HG03196 (cell line): Measurements from ENCODE around the gene MRGPRF.
"Not testable (repeated sequence)": the region's sequence is repeated elsewhere in the genome, so short reads cannot be mapped to it uniquely, and the experiment has no call there.

ENCODE experiments used
- ATAC-seq: cut with Tn5 transposase; IDR thresholded peaks from one replicate; pipeline ENCODE4 v1.9.1; 2021; ENCODE audit not compliant: unreplicated experiment

MRGPRF gene

GRCh38 chr11:69003301-69003865 is 9.7 kb downstream of the MRGPRF start:
- no peak for ATAC-seq

- ATAC-seq, result no peak
These were observed 10.3 kb downstream of the MRGPRF start for GRCh38 chr11:69002570-69003231.

- ATAC-seq, result no peak
These were observed 10.9 kb downstream of the MRGPRF start for GRCh38 chr11:69002110-69002569.

DNA sequence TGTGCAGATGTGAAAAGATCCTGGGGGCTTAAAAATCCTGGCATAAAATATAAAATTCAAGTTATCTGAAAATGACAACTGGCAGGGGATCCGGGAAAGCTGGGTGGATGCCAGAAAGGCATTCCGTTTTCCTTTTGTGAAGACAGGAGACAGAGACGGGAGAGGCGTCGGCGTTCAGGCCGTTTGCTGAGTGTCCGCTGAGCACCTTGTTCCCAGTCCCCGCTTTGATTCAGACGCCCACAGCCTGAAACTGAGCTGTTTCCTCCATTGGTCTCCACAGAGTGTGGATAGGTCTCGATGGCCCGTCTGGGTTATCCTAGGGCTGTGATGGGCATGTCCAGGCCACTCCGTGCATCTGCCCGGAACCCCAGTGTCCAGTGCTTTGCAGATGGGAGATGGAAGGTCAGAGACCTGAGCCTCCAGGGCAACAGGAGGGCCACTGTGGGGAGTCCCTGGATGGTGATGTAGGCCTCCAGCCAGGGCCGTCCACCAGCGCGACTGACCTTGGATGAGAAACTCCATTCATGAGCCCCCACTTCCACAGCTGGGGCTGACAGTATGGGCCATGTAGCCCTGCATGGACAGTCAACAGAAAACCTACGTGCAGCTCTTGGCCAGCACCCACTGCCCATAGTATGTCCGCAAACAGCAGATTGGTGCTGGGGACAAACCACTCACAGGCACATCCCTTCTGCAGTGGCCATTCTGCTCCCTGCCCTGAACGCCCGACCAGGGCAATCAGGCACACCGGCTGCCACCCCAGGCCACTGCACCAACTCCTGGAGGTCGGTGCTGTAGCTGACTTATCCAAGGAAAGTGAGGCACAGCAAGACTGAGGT is 11.6 kb downstream of the MRGPRF start:
- no peak for ATAC-seq

GRCh38 chr11:69000831-69001242 is 12.2 kb downstream of the MRGPRF start:
- ATAC-seq, result no peak

DNA sequence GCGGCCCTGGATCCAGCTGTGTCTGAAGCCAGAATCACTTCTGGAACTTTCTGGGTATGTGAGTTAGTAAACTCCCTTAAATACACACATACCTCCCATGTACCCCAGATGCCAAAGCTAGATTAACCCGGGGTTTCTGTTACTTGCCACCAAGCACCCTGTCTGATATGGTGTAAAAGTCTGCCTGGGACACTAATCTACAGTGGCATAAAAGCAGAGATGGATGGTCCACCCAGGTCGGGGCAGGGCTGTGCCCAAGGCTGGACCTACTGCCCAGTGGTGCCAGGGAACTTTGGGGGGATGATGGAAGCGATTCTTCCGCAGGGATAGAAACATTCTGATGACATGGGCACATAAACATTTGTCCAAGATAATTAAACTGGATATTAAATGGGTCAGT is 12.7 kb downstream of the MRGPRF start:
- no peak for ATAC-seq

- ATAC-seq, result not testable (repeated sequence)
These were observed 13.2 kb downstream of the MRGPRF start for GRCh38 chr11:68999748-69000355.

- no peak for ATAC-seq
These were observed 13.8 kb downstream of the MRGPRF start for GRCh38 chr11:68999093-68999747.

DNA sequence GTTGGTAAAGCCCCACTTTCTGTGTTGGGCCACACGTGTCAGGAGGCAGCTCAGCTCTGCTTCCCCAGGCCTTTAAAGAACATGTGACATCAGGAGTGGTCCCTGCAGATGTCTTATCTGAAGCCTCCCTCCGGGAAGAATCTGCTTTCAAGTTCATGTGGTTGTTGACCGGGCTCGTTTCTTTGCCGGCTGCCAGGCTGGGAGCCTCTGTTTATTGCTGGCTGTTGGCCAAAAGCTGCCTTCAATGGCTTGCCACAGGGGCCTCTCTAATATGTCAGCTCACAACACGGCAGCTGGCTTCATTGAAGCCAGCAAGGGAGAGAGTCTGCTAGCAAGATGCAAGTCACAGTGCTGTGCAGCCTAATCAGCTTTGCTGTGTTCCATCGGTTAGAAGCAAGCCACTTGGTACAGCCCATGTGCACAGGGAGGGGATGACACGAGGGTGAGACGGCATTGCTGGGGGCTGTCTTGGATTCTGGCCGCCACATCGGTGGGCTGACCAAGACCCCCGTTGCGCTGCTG is 14.6 kb downstream of the MRGPRF start:
- no peak for ATAC-seq

- ATAC-seq, result no peak
These were observed 15.1 kb downstream of the MRGPRF start for GRCh38 chr11:68997995-68998348.

DNA sequence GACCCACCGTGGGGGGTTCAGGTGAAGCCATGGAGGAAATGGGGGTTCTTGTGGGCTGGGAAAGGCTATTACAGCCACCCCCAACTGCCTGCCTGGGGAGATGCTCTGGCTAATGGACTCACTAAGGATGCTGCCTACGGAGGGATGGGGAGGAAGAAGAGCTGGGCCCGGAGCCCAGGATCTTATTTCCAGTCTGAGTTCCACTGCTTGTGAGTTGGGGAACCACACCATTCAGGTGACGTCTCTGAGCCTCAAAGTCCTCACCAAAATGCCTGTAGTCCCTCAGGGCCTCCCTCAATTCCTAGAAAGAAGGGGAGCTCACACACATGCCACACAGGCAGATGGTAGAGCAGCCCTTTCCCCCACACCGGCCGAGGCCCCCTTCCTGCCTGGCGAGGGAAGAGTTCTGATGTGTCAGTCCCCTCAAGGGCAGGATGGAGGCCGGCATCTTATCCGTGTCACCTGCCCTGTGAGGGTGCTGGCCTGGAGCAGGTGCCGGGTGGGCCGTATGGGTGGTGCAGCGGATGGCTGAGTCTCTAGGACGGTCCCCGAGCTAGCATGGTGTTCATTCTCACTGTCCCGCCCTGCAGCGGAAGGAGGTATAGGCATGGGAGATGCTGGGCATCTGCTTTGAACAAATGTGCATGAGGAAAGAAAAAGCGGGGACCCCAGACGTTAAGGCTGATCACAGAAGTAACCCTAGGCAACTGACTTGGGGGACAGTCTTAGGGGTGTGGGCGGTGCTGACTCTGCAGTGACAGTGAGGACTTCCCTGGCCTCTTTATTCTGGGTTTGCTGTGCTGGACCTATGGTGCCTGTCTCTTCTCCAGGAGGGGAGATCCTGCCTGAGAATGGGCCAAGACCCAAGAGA is 15.7 kb downstream of the MRGPRF start:
- no peak for ATAC-seq

DNA sequence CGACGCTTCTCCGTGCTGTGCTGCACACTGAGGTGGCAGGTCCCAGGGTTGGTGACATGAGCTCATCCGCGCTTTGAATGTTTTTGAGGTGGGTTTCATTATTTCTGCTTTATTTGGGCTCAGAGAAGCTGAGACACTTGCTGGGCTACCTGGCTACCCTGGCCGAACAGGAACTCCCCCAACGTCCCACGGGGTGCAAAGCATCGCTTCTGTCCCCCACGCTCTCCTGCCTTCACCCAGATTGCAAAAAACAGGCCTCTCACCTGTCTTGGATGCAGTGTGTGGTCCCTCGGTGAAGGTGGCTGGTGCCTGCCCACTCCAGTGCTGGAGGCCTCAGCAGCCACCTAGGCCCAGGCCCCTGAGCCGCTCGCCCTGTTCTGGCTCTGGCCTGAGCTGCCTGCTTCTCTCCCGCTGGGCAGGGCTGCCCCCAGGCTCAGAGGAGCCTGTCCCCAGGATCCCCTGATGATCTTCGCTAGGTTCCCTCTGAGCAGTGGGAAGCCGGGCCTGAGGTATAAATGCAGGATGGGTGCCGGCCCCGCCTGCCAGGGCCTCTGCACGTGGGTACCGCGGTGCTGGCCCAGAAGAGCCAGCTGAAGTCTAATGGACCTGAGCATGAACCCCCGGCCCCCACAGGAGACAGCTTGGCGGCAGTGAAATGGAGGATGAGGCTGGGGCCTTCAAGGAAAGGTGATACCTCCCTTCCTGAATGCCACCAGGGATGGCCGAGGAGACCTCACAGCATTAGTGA is 16.5 kb downstream of the MRGPRF start:
- ATAC-seq, result no peak

GRCh38 chr11:68994894-68995285 is 18.2 kb downstream of the MRGPRF start:
- no peak for ATAC-seq

DNA sequence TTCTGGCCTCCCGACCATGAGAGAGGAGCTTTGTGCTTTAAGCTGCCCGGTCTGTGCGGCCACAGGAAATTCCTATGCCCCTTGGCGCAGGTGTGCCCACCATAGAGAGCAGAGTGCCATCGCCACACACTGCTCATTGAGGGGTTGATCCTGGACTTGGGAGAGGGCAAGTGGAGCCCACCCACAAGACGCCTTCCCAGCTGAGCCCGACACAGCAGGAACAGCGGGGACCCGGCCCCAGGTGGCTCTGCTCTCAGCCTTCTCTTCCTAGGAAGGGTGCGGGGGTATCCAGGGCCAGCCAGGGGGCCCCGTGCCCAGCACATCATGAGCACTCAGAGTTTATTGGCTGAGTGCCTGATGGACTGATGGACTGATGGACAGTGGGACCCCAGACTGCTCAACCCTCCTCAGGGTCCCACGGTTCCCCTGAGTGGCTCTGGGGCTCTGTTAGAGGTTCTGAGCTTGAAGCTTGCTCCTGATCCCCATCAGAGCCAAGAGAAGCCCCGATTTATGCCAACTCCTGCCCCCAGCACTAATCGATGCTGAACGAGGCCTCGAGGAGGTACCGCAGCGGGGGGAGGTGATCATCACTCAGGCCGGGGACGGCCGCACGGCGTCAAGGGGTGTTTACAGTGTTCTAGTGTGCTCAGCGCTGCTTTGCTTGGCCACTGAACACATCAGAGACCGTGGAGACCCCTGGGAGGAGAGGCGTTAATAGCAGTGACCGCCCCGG is 18.7 kb downstream of the MRGPRF start:
- ATAC-seq, result no peak

- no peak for ATAC-seq
These were observed 19.5 kb downstream of the MRGPRF start for GRCh38 chr11:68993546-68993945.

DNA sequence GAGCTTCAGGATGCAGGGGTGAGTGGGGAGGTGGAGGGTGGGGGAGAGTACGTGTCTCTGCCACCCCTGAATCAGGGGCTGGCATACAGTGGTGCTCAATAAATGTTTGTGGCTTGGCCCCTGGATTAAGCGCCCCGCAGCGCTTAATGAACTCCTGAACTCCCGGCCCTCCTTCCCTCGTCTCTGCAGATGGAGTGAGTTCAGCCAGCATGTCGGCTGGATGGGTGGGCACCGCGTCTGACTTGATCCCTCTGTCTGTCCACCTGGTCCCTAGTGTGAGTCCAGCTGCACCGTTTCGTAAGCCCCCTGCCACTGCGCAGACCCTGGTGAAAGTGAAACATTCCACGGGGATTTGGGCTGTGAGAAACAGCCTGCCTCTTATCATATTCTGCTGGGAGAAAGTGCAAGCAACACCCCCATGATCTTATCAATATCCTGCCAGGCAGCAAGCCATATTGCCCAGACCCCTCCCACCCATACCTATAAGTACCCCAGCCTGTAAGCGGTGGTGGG is 20.2 kb downstream of the MRGPRF start:
- ATAC-seq, result no peak

DNA sequence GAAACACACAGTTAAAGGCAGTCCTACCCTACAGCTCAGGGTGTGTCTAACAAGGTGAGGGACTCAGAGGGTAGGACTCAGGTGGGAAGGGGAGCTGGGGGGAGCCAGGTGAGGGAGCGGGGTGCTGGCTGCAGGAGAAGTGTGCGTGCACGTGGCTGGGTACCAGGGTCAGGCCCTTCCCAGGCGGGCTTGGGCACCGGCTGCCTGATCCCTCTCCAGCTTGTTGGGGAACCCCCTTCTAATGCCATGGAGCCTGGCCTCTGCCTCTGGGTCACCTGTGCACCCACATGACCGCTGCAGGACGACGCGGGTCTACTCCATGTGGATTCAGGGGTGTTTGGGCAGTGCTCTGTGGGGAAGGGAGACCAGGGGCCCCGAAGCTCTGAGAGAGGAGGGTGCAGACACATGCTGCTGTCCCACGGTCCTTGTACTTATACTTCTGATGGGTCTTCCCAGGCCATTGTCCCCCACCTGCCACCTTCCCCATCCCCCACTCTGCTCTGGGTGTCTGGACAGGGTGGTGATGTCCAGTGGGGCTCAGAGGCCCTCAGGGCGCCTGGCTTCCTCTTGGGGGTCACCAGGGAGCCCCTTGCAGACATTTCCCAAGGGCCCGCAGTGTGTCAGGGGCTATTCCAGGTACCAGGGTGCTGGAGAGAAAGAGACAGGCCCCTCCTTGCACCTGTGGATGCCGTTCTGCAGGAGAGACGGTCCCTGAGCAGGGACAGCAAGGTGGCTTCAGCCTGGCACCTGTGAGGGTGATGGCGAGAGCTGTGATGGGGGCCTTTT is 21.9 kb downstream of the MRGPRF start:
- ATAC-seq, result no peak
